ENCODE results near the gene PRAMEF5.
"Not testable (repeated sequence)": the region's sequence is repeated elsewhere in the genome, so short reads cannot be mapped to it uniquely, and the experiment has no call there.

PRAMEF5 gene

GRCh38 chr1:13234057-13234456 lies 19.9 kb upstream of the PRAMEF5 start:
- H3K4me1 Mint-ChIP-seq (ENCODE audit: low read depth in 2 of 2); DNase-seq; H3K27ac Mint-ChIP-seq; H3K36me3 Mint-ChIP-seq (ENCODE audit: insufficient read depth); H3K9me3 Mint-ChIP-seq; ATAC-seq (replicated peaks); H3K4me3 Mint-ChIP-seq: not testable (repeated sequence)
- H3K27me3 Mint-ChIP-seq, result peaks cover 10 to 28% of the 10 kb centered on the region in 2 donors

GRCh38 chr1:13237572-13237971 lies 16.4 kb upstream of the PRAMEF5 start:
- not testable (repeated sequence) for H3K4me1 Mint-ChIP-seq (ENCODE audit: low read depth in 2 of 2); H3K4me3 Mint-ChIP-seq; H3K36me3 Mint-ChIP-seq (ENCODE audit: insufficient read depth); ATAC-seq (replicated peaks); H3K27ac Mint-ChIP-seq; H3K9me3 Mint-ChIP-seq; DNase-seq
- peaks cover 0 to 16% of the 10 kb centered on the region in 2 donors for H3K27me3 Mint-ChIP-seq

- H3K36me3 Mint-ChIP-seq (ENCODE audit: insufficient read depth); H3K4me3 Mint-ChIP-seq: not testable (repeated sequence)
These were observed 14.4 kb upstream of the PRAMEF5 start for GRCh38 chr1:13239633-13240032.

DNA sequence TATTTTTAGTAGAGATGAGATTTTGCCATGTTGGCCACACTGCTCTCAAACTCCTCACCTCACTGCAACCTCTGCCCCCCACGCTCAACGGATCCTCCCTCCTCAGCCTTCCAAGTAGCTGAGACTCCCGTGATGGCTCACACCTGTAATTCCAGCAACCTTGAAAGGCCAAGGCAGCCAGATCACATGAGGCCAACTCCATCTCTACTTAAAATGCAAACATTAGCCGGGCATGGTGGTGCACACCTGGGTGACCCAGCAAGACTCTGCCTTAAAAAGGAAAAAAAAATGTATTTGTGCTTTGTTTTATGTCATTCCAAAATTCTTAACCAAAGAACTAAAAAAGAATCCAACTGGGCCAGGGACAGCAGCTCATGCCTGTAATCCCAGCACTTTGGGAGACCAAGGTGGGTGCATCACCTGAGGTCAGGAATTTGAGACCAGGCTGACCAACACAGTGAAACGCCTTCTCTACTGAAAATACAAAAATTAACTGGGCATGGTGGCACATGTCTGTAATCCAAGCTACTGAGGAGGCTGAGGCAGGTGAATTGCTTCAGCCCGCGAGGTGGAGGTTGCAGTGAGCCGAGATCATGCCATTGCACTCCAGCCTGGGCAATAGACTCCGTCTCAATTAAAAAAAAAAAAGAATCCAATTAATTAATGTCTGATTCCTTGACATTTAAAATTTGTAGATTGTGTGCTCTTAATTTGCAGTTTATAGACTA lies 10.3 kb upstream of the PRAMEF5 start:
- H3K4me1 Mint-ChIP-seq (ENCODE audit: low read depth in 2 of 2); ATAC-seq (replicated peaks); H3K36me3 Mint-ChIP-seq (ENCODE audit: insufficient read depth); H3K4me3 Mint-ChIP-seq; H3K9me3 Mint-ChIP-seq; DNase-seq; H3K27ac Mint-ChIP-seq: not testable (repeated sequence)
- H3K27me3 Mint-ChIP-seq, result peaks cover 21 to 24% of the 10 kb centered on the region in 2 donors

More at GRCh38 chr1:13239633-13240032, 14.4 kb upstream of the PRAMEF5 start:
- H3K9me3 Mint-ChIP-seq; H3K27ac Mint-ChIP-seq; H3K27me3 Mint-ChIP-seq; H3K4me1 Mint-ChIP-seq (ENCODE audit: low read depth in 2 of 2); DNase-seq; ATAC-seq (replicated peaks): not testable (repeated sequence)

- not testable (repeated sequence) for H3K4me1 Mint-ChIP-seq (ENCODE audit: low read depth in 2 of 2); H3K36me3 Mint-ChIP-seq (ENCODE audit: insufficient read depth); DNase-seq; H3K9me3 Mint-ChIP-seq; H3K4me3 Mint-ChIP-seq; H3K27ac Mint-ChIP-seq; ATAC-seq (replicated peaks)
- H3K27me3 Mint-ChIP-seq, result peaks cover 21 to 23% of the 10 kb centered on the region in 2 donors
These were observed 8.0 kb upstream of the PRAMEF5 start for GRCh38 chr1:13245841-13246553.

GRCh38 chr1:13246554-13246871 lies 7.5 kb upstream of the PRAMEF5 start:
- H3K4me3 Mint-ChIP-seq; H3K4me1 Mint-ChIP-seq (ENCODE audit: low read depth in 2 of 2); ATAC-seq (replicated peaks): not testable (repeated sequence)

DNA sequence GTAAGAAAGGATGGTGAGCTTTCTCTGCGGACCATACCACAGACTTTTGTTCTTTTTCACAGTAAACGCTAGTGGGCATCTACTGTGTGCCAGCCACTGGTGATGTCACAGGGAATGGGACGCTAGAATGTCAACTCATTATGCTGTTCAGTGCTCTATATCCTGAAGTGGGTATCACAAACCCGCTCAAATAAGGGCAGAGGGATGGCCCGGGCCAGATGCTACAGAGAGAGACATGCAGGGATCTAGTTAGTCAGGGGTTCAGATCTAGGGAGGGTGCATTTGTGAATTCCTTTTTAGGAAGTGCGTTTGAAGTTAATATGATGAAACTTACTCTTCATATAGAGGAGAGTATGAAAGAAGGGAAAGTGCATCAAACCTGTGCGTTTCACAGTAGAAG lies 6.9 kb upstream of the PRAMEF5 start:
- H3K27me3 Mint-ChIP-seq, result peaks cover 18 to 21% of the 10 kb centered on the region in 2 donors
- not testable (repeated sequence) for H3K4me3 Mint-ChIP-seq; H3K27ac Mint-ChIP-seq; ATAC-seq (replicated peaks); H3K9me3 Mint-ChIP-seq; H3K36me3 Mint-ChIP-seq (ENCODE audit: insufficient read depth); DNase-seq; H3K4me1 Mint-ChIP-seq (ENCODE audit: low read depth in 2 of 2)

More at GRCh38 chr1:13246554-13246871, 7.5 kb upstream of the PRAMEF5 start:
- not testable (repeated sequence) for H3K9me3 Mint-ChIP-seq; H3K36me3 Mint-ChIP-seq (ENCODE audit: insufficient read depth); DNase-seq; H3K27ac Mint-ChIP-seq
- peaks cover 18 to 21% of the 10 kb centered on the region in 2 donors for H3K27me3 Mint-ChIP-seq

- H3K4me1 Mint-ChIP-seq (ENCODE audit: low read depth in 2 of 2); H3K9me3 Mint-ChIP-seq; ATAC-seq (replicated peaks); DNase-seq; H3K27me3 Mint-ChIP-seq; H3K4me3 Mint-ChIP-seq; H3K36me3 Mint-ChIP-seq (ENCODE audit: insufficient read depth); H3K27ac Mint-ChIP-seq: not testable (repeated sequence)
These were observed 11.1 kb downstream of the PRAMEF5 start for GRCh38 chr1:13265124-13265523.

GRCh38 chr1:13277016-13277415 lies 23.0 kb downstream of the PRAMEF5 start:
- not testable (repeated sequence) for ATAC-seq (replicated peaks); DNase-seq; H3K27ac Mint-ChIP-seq; H3K4me3 Mint-ChIP-seq; H3K4me1 Mint-ChIP-seq (ENCODE audit: low read depth in 2 of 2); H3K36me3 Mint-ChIP-seq (ENCODE audit: insufficient read depth); H3K27me3 Mint-ChIP-seq; H3K9me3 Mint-ChIP-seq

GRCh38 chr1:13279617-13280016 lies 25.6 kb downstream of the PRAMEF5 start:
- not testable (repeated sequence) for H3K36me3 Mint-ChIP-seq (ENCODE audit: insufficient read depth); H3K9me3 Mint-ChIP-seq; ATAC-seq (replicated peaks); DNase-seq; H3K4me1 Mint-ChIP-seq (ENCODE audit: low read depth in 2 of 2); H3K27ac Mint-ChIP-seq; H3K4me3 Mint-ChIP-seq; H3K27me3 Mint-ChIP-seq

GRCh38 chr1:13285037-13285436 lies 31.0 kb downstream of the PRAMEF5 start, which contains the start of gene PRAMEF8:
Gene PRAMEF8 (minus strand): TSS chr1:13285137. CDS start chr1:13284091, 1,046 bp downstream.
- H3K27me3 Mint-ChIP-seq; H3K9me3 Mint-ChIP-seq; H3K4me3 Mint-ChIP-seq; DNase-seq; H3K36me3 Mint-ChIP-seq (ENCODE audit: insufficient read depth); H3K4me1 Mint-ChIP-seq (ENCODE audit: low read depth in 2 of 2); H3K27ac Mint-ChIP-seq; ATAC-seq (replicated peaks): not testable (repeated sequence)

- not testable (repeated sequence) for DNase-seq; ATAC-seq (replicated peaks); H3K36me3 Mint-ChIP-seq (ENCODE audit: insufficient read depth); H3K9me3 Mint-ChIP-seq; H3K4me1 Mint-ChIP-seq (ENCODE audit: low read depth in 2 of 2); H3K4me3 Mint-ChIP-seq; H3K27me3 Mint-ChIP-seq; H3K27ac Mint-ChIP-seq
These were observed 35.0 kb downstream of the PRAMEF5 start for GRCh38 chr1:13289030-13289429.

DNA sequence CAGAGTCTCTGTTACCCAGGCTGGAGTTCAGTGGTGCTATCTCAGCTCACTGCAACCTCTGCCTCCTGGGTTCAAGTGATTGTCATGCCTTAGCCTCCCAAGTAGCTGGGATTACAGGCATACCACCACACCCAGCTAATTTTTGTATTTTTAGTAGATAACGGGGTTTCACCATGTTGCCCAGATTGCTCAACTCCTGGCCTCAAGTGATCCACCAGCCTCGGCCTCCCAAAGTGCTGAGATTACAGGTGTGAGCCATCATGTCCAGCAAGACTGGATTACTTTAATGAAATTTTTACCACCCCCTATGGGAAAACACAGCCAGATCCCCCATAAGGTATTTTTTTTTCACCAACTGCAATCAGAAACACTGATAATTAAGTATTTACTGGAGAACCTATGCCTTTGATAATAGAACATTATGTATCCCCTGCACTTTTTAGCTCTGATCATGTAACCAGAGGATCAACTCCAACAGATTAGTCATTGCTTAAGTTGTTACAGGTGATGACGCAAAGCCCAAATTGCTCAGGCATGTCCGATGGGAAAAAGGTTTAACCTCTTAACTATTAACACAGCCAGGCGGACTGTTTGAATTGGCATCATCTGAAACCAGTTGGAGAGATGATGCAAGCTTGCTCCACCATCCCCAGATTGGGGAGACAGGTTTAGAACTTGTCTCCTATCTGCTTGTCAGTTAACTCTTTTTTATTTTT lies 43.4 kb downstream of the PRAMEF5 start:
- not testable (repeated sequence) for ATAC-seq (replicated peaks); H3K36me3 Mint-ChIP-seq (ENCODE audit: insufficient read depth); H3K27me3 Mint-ChIP-seq

More for the DNA sequence above, 43.4 kb downstream of the PRAMEF5 start:
- not testable (repeated sequence) for H3K4me1 Mint-ChIP-seq (ENCODE audit: low read depth in 2 of 2); H3K9me3 Mint-ChIP-seq; DNase-seq; H3K4me3 Mint-ChIP-seq; H3K27ac Mint-ChIP-seq
